ENCODE measurements around the gene TEX12.

DNA sequence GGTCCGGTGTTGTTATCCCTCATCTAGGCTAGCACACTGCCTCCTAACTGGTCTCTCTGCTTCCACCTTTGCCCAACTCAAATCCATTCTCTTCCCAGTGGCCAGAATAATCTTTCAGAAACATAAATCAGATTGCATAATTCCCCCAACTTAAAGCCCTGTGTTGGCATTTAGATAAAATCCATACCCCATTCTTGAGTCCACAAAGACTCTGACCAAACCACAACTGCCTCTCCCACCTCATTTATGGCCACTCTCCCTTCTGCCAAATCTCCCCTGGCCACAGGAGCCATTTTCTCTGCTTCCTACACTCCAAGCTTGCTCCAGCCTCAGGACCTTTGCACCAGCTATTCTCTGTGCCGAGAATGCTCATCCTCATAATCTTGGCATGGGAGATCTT is 40.1 kb upstream of the TEX12 start:
- TF ChIP-seq POLR2A (IDR thresholded peaks at IDR 0.05; ENCODE audit: low read depth, low read length) = no peak
- TF ChIP-seq USF2 (IDR thresholded peaks at IDR 0.05; ENCODE audit: low read depth, low read length) = no peak
- TF ChIP-seq, protein P1, sequence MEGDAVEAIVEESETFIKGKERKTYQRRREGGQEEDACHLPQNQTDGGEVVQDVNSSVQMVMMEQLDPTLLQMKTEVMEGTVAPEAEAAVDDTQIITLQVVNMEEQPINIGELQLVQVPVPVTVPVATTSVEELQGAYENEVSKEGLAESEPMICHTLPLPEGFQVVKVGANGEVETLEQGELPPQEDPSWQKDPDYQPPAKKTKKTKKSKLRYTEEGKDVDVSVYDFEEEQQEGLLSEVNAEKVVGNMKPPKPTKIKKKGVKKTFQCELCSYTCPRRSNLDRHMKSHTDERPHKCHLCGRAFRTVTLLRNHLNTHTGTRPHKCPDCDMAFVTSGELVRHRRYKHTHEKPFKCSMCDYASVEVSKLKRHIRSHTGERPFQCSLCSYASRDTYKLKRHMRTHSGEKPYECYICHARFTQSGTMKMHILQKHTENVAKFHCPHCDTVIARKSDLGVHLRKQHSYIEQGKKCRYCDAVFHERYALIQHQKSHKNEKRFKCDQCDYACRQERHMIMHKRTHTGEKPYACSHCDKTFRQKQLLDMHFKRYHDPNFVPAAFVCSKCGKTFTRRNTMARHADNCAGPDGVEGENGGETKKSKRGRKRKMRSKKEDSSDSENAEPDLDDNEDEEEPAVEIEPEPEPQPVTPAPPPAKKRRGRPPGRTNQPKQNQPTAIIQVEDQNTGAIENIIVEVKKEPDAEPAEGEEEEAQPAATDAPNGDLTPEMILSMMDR (conservative IDR thresholded peaks at IDR 0.05; ENCODE audit: low read depth, low read length) = no peak
- no peak for TF ChIP-seq RFX5 (IDR thresholded peaks at IDR 0.05; ENCODE audit: low read depth, low read length)
- TF ChIP-seq, protein P2, sequence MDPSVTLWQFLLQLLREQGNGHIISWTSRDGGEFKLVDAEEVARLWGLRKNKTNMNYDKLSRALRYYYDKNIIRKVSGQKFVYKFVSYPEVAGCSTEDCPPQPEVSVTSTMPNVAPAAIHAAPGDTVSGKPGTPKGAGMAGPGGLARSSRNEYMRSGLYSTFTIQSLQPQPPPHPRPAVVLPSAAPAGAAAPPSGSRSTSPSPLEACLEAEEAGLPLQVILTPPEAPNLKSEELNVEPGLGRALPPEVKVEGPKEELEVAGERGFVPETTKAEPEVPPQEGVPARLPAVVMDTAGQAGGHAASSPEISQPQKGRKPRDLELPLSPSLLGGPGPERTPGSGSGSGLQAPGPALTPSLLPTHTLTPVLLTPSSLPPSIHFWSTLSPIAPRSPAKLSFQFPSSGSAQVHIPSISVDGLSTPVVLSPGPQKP (IDR thresholded peaks at IDR 0.05; ENCODE audit: borderline replicate concordance, low read depth, low read length) = no peak
- TF ChIP-seq BHLHE40 (IDR thresholded peaks at IDR 0.05; ENCODE audit: low read depth, low read length) = no peak
- no peak for TF ChIP-seq FOS (IDR thresholded peaks at IDR 0.05; ENCODE audit: low read depth, low read length)
- no peak for TF ChIP-seq CEBPB (IDR thresholded peaks at IDR 0.05; ENCODE audit: low read depth, low read length)

Measured in IMR-90 (cell line).